ENCODE results near the gene MAMDC4.
"Not testable (repeated sequence)": the region's sequence is repeated elsewhere in the genome, so short reads cannot be mapped to it uniquely, and the experiment has no call there.

The MAMDC4 gene

DNA sequence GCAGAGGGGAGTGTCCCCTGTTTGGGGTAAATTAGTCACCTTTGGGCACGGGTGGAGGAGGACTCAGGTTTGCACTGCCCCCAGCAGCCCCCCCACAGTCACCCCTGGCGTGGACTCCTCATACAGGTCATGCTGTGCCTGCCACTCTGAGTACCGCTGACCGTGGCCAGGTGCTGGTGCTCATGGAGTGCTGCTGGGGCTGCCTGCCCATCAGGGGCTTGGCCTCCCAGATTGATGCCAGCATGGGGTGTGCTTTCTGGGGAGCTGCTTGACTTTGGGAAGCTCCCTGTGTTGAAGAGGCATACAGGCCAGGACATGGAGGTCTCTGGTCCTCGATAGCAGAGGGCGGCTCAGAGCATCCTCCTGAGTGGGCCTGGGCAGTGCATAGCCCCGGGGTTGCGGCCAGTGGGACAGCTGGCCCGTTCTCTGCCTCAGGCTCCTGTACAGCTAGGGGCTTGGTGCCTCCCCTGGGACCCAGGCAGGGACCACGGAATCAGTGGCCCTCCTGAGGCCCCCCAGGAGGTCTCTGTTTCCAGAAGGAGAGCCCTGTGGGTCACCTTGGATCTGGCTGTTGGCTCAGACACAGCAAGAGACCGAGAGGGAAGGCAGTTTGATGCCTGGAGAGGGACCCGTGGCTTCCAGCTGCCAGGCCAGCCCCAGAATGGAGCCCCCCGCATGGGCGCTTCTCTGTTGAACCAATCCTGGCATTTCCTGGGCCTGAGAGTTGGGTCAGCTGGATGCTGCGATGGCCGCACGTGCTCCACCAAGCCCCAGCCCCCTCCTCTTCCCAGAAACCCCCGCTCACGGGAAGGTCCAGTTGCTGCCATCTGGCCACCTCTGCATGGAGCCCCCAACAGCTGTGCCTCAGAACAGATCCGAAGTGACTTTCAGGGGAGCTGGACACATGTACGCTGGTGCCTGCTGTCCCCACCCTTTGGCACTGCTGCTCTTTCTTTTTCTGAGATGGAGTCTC is 15.9 kb upstream of the MAMDC4 start:
- DNase-seq, result no peak
- in situ Hi-C loops (cut with HindIII; ENCODE audit: low pct_ligation_motif_present, low pct_unique_long_range_greater_than_20kb, low sequenced_read_pairs), result no loop called here

DNA sequence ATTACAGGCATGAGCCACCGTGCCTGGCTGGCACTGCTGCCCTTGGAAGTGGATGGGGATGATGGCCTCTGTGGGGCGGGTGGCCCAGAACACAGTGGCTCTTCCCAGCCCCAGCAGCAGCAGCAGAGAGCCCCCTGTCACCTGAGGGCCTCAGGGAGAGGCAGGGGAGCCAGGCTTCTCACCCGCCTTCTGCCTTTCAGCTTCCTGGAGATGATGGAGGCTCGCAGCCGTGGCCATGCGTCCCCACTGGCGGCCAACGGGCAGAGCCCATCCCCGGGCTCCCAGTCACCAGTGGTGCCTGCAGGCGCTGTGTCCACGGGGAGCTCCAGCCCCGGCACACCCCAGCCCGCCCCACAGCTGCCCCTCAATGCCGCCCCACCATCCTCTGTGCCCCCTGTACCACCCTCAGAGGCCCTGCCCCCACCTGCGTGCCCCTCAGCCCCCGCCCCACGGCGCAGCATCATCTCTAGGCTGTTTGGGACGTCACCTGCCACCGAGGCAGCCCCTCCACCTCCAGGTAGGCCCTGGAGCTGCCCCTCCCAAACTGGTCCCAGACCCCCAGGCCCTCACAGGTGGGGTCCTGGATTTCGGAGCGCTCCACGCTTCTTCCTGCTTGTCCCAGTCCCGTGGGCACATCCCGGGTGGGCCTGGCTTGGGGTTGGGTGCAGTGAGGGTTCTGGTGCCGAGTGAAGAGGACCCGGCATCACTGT is 14.8 kb upstream of the MAMDC4 start:
- DNase-seq, result no peak
- in situ Hi-C loops (cut with HindIII; ENCODE audit: low pct_ligation_motif_present, low pct_unique_long_range_greater_than_20kb, low sequenced_read_pairs), result no loop called here

DNA sequence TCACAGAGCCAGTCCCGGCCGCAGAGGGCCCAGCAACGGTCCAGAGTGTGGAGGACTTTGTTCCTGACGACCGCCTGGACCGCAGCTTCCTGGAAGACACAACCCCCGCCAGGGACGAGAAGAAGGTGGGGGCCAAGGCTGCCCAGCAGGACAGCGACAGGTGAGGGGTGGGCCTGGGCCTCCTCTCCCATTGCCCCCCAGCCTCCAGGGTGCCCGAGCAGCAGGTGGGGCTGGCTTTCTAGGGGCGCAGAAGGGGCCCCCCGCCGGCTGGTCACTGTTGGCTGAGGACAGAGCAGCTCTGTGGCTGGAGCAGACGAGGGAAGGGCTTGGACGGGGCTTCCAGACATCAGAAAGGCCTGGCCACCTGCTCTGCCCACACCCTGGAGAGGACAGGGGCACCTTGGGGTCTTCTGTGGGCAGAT is 14.3 kb upstream of the MAMDC4 start:
- DNase-seq; in situ Hi-C loops (cut with HindIII; ENCODE audit: low pct_ligation_motif_present, low pct_unique_long_range_greater_than_20kb, low sequenced_read_pairs): not testable (repeated sequence)

DNA sequence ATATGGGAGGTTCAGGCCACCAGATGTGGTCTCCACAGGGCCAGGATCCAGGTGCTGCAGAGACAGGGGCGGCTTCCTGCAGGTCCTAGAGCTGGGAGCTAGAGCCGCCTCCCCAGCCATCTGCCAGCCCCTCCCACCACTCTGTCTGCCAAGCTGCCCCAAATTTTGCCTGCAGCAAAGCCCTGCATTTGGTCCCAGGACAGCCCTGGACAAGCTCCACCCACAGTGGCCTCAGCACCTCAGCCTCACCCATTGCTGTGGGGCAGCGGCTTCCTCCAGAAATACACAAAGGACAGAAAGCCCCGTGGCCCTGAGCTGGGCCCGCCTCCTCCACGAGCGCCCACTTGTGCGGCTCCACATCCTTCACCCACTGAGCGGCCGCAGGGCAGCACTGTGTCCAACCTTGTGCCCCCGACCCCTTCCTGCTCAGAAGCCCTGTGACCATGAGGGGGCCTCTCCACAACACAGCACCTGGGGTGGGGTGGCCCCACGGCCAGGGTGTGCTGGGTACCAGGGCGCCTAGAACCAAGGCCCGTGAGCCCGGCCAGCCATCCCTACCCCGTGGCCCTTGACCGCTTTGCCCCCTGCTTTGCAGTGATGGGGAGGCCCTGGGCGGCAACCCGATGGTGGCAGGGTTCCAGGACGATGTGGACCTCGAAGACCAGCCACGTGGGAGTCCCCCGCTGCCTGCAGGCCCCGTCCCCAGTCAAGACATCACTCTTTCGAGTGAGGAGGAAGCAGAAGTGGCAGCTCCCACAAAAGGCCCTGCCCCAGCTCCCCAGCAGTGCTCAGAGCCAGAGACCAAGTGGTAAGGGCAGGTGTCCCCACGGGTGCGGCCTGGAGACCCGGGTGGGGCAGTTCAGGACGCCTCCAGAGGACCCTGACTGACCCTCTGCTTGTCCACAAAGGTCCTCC is 13.6 kb upstream of the MAMDC4 start:
- in situ Hi-C loops (cut with HindIII; ENCODE audit: low pct_ligation_motif_present, low pct_unique_long_range_greater_than_20kb, low sequenced_read_pairs), result no loop called here
- DNase-seq, result no peak

DNA sequence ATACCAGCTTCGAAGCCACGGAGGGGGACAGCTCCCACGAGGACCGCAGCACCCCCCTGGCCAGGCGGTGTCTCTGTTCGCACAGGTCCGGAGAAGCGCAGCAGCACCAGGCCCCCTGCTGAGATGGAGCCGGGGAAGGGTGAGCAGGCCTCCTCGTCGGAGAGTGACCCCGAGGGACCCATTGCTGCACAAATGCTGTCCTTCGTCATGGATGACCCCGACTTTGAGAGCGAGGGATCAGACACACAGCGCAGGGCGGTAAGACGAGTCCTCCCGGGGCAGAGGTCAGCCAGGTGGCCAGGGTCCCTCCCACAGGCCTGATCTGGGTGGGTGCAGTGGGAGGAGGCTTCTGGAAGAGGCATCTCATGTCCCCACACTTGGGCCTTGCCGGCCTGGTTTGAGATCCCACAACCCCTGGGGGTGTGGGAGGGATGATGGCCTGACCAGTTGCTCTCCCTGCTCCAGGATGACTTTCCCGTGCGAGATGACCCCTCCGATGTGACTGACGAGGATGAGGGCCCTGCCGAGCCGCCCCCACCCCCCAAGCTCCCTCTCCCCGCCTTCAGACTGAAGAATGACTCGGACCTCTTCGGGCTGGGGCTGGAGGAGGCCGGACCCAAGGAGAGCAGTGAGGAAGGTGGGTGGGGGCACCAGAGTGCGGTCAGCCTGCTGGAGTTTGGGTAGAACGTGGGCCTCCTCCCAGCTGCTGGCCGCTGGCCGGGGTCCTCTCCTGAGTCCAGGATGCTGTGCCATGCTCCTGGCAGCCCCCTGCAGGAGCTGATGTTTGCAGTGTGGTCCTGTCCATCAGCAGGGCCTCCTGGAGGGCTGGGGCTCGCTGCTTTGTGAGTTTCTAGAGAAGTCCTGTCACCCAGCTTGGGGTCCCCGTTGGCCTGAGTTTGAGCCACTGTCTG is 12.7 kb upstream of the MAMDC4 start:
- in situ Hi-C loops (cut with HindIII; ENCODE audit: low pct_ligation_motif_present, low pct_unique_long_range_greater_than_20kb, low sequenced_read_pairs), result no loop called here
- DNase-seq, result no peak

DNA sequence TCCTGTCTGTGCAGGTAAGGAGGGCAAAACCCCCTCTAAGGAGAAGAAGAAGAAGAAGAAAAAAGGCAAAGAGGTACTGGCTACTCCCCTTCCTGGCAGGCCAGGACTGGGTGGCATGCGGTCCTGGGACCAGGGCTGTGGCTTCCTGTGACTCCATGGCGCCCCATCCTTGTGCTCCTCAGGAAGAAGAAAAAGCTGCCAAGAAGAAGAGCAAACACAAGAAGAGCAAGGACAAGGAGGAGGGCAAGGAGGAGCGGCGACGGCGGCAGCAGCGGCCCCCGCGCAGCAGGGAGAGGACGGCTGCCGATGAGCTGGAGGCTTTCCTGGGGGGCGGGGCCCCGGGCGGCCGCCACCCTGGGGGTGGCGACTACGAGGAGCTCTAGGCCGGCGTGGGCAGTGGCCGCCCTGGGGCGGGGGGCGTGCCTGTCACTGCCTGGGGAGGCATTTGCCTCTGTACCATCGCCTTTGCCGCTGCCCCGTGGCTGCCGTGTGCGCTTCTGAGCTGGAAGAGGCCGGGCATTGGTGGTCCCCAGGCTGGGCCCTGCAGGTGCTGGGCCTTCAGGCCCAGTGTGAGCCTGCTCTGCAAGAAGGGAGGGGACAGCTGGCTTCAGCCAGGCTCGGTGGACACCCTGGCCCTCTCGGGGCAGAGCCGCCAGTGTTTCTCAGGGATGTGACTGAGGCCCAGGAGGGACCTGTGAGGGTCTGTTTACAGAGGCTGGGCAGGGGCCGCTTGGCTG is 11.8 kb upstream of the MAMDC4 start:
- in situ Hi-C loops (cut with HindIII; ENCODE audit: low pct_ligation_motif_present, low pct_unique_long_range_greater_than_20kb, low sequenced_read_pairs), result no loop called here
- DNase-seq, result no peak

DNA sequence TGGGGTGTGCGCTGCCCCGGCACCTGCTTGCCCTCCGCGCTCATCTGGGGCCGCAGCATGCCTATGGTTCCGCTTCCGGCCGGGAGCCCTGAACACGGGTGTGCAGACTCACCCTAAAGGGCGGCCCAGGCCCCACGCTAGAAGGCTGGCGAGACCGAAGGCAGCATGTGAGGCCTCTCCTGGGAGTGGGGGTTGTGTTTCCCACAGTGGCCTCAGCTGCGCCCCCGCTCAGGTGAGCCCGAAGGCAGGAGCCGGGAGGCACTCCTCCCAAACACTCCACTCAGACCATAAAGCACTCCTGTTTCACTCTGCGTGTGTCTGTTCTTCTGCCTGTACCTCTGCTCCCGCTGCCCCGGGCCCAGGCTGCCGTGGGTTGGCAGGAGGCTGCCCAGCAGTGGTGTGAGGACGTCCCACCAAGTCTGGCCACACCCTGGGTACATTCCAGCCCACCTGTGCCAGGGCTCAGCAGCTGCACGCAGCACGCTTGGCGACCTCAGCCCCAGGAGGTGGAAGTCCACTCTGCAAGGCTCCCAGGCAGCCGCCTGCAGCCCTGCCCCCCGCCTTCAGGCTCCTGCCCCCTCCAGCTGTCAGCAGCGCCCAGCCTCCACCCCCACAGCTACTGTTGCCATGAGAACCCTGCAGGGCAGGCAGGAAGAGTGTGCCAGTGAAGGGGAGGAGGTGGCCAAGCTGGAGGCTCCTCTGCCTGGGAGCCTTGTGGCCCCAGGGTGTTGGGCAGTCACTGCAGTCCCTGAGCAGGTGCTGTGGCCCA is 11.1 kb upstream of the MAMDC4 start:
- in situ Hi-C loops (cut with HindIII; ENCODE audit: low pct_ligation_motif_present, low pct_unique_long_range_greater_than_20kb, low sequenced_read_pairs), result no loop called here
- DNase-seq, result peak; percentile 43

DNA sequence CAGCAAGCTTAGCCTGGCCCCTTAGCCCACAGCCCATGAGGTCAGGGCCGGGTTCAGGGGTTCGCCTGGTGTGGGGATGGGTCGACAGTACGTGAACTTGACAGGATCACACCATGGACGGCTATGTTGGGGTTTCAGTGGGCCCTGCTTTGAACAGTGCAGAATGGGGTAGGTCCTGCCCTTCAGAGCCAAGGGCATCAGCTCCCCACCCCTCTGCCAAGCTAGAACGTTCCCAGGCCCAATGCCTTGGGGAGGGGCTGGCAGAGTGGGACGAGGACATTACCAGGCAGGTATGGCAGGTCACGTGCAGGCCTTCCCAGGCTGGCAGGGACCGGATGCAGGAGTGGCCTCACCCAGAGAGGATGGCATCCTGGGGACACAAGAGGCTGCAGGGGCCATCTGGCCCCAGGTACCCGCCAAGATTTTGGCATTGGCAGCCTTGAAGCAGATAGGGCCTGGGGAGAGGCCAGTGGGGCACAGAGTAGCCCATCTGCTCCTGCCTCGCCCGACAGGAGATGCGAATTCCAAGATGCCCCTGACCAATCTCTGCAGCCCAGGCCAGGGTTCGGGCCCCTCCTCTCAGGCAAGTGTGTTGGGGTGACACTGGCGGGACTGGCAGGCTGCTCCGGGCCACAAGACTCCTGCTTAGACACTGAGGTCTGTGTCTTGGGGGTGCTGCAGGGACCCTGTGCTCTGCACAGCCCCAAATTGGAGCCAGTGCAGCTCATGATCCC is 10.3 kb upstream of the MAMDC4 start:
- in situ Hi-C loops (cut with HindIII; ENCODE audit: low pct_ligation_motif_present, low pct_unique_long_range_greater_than_20kb, low sequenced_read_pairs); DNase-seq: not testable (repeated sequence)

DNA sequence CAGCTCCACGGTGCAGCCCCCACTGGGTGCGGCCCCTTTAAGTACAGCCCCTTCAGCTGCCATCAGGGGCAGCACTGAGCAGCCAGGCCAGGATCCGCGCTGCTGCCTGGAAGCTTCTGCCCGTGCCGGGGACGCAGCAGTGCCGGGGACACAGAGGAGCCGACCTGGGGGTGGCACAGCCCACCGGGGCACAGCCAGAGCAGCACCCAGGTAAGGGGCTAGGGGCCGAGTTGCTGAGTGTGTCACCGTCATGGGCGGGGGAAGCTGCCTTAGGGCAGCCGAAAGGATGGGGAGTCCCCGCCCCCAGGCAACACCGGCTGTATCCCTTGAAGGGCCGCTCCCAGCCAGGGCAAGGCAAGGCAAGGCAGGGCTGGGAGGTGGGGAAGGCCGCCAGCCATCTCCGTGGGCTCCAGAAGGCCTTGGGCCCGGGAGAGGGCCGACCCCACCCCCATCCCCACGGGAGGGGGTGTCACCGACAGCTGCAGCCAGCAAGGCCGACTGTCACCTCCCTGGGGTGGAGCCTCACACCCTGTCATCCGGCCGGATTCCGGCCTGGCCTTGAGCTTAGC is 9.7 kb upstream of the MAMDC4 start, which contains the start of gene AJM1:
TSS of gene AJM1 (plus strand) at position 99 of the 569 bp plus-strand sequence. CDS start 1,937 bp downstream, outside the sequence.
- peak; percentile 70 for DNase-seq
- in situ Hi-C loops (cut with HindIII; ENCODE audit: low pct_ligation_motif_present, low pct_unique_long_range_greater_than_20kb, low sequenced_read_pairs), result not testable (repeated sequence)

DNA sequence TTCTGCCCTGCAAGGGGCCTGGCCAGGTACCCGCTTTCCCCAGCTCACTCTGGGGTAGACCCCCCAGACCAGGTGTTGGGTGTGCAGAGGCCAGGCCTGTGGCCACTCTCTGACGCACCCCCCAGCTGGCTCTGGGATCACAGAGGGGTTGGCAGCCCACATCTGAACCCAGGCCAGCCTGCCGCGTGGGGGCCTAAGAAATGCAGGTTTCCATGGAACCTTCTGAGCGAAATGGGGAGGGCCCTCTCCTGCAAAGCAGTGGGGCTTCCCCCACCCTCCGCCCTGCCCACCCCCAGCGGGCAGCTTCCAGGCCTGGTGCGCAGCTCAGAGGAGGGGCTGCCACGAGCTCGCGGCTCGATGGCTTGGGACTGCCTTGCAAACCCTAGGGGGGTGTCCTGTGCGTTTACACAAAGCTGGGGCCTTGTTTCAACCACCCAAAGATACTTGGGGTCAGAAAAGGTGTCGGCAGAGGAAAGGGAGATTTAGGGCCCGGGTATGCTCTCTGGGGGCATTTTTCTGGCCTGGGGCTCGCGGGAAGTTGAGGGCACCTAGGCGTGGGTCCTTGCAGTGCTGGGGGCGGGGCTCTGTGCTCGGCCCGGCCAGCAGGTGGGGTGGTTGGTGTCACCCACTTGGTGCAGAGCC is 8.9 kb upstream of the MAMDC4 start:
- DNase-seq; in situ Hi-C loops (cut with HindIII; ENCODE audit: low pct_ligation_motif_present, low pct_unique_long_range_greater_than_20kb, low sequenced_read_pairs): not testable (repeated sequence)

DNA sequence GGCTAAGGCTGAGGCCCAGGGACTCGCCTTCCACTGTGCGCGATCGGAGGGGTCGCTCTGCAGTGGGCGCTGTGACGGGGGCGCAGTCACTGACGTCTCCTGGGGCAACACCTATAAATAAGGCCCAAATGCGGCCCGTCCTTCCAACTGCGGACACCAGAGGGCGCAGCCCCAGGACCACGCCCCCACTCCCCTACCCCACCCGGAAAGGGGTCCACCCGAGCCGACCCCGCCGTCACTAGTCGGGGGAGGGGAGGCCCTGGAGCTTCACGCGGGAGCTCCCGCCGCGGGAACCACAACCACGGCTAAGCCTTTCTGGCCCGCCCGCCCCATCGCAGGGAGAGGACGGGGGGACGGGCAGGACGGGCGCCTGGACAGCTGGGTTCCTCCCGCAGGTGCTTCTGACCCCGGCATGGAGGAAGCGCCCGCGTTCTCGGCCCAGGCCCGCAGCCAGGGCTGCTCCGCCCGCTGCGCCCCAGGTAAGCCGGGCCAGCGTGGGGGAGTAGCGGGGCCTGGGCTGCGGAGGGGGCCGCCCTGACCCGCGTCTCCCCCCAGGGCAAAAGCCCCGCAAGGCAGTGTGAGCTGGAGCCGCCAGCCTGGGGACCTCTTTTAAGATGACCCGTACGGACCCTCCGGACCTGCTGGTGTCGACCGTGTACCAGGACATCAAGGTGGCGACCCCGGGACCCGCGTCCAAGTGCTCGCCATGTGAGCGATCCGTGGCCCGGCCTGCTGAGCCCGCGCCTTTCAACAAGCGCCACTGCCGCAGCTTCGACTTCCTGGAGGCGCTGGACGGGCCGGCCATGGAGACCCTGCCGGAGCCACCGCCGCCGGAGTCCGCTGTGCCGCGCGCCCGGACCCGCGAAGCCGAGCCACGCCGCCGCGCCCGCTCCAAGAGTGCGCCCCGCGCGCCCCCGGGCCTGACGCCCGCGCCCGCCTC is 8.1 kb upstream of the MAMDC4 start:
- DNase-seq, result peak; percentile 25
- in situ Hi-C loops (cut with HindIII; ENCODE audit: low pct_ligation_motif_present, low pct_unique_long_range_greater_than_20kb, low sequenced_read_pairs), result not testable (repeated sequence)

DNA sequence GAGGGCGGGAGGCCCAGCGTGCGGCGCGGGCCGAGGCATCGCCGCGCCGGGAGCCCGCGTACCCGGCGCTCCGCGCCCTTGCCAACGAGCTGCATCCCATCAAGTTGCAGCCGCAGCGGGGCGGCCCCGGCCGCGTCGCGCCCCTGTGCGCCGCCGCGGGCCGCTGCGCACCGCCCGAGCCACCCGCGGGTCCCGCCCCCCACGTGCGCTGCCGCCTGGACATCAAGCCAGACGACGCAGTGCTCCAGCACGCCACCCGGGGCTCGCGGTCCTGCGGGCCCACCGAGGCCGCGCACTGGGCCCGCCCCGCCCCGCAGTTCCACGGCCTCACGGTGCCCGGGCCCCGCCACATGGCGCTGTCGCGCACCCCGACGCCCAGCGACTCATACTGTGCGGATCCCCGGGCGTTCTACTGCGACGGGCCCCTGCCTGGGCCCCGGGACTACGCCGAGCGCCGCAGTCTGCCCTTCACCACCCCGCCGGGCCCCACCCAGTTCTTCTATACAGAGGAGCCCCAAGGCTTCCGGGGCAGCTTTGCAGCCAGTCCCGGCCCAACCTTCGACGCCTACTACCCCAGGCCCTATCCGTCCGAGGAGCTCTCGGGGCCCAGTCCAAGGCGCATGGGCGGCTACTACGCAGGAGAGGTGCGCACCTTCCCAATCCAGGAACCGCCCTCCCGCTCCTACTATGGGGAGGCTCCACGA is 7.2 kb upstream of the MAMDC4 start:
- in situ Hi-C loops (cut with HindIII; ENCODE audit: low pct_ligation_motif_present, low pct_unique_long_range_greater_than_20kb, low sequenced_read_pairs), result no loop called here

DNA sequence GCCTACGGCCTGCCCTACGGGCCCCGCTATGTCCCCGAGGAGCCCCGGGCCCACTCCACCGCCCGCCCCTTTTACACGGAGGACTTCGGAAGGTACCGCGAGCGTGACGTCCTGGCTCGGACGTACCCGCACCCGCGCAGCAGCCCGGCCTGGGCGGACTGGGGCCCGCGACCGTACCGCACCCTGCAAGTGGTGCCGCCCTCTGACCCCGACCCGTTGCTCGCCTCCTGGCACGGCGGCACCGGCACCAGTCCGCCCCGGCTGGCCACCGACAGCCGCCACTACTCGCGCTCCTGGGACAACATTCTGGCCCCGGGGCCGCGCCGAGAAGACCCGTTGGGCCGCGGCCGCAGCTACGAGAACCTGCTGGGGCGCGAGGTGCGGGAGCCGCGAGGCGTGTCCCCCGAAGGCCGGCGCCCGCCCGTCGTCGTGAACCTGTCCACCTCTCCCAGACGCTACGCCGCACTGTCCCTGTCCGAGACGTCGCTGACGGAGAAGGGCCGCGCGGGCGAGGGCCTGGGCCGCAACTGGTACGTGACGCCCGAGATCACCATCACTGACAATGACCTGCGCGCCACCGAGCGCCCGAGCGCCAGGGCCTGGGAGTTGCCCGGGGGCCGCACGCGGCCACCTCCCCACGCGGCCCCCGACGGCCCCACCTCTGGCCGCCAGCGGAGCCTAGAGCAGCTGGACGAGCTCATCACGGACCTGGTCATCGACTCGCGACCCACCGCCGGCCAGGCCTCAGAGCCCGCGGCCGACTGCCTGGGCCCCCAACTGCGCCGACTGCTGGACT is 6.5 kb upstream of the MAMDC4 start:
- in situ Hi-C loops (cut with HindIII; ENCODE audit: low pct_ligation_motif_present, low pct_unique_long_range_greater_than_20kb, low sequenced_read_pairs), result no loop called here
- no peak for DNase-seq

More for the DNA sequence above, 7.2 kb upstream of the MAMDC4 start:
- DNase-seq, result no peak
